Chondrocyte (in vitro differentiated cells): ENCODE measurements around the gene CDIPT. TPM values are rescaled to one million over a fixed set of nuclear protein-coding genes. Genes with fewer than 3 reads are reported as not detected.
"Not testable (repeated sequence)": the region's sequence is repeated elsewhere in the genome, so short reads cannot be mapped to it uniquely, and the experiment has no call there.

ENCODE experiments used
- DNase-seq: peaks from one replicate; pipeline ENCODE4 v3.0.0; 2021; ENCODE audit warnings: mixed read lengths, low spot score
- H3K27ac Mint-ChIP-seq: one replicate; pipeline ENCODE4 v1.8.0; 2021; ENCODE audit warnings: mild to moderate bottlenecking, moderate library complexity, mixed read lengths; ENCODE audit not compliant: unreplicated experiment
- H3K27me3 Mint-ChIP-seq: 2 replicates; pipeline ENCODE4 v1.8.0; 2021; ENCODE audit warnings: low read depth, mixed read lengths
- H3K36me3 Mint-ChIP-seq: 2 replicates; pipeline ENCODE4 v1.8.0; 2021; ENCODE audit warnings: low read depth, mixed read lengths
- H3K4me1 Mint-ChIP-seq: 2 replicates; pipeline ENCODE4 v1.8.0; 2021; ENCODE audit warnings: low read depth, mild to moderate bottlenecking, mixed read lengths
- H3K4me3 Mint-ChIP-seq: one replicate; pipeline ENCODE4 v1.8.0; 2021; ENCODE audit warnings: mild to moderate bottlenecking, moderate library complexity, mixed read lengths; ENCODE audit not compliant: unreplicated experiment
- H3K9me3 Mint-ChIP-seq: 2 replicates; pipeline ENCODE4 v1.8.0; 2021; ENCODE audit warnings: low read depth, mixed read lengths
- total RNA-seq: library from RNA; stranded (reverse); gene quantifications from 3 replicates; pipeline ENCODE4 v1.2.1, GENCODE V29; 2021
- TF ChIP-seq, protein P1 (sequence below): fragments of 200-600 bp; sonication (generic); IDR thresholded peaks from 2 replicates; pipeline ENCODE4 v1.5.0; 2021; ENCODE audit warnings: antibody characterized with exemption, mild to moderate bottlenecking, moderate library complexity

Gene CDIPT
- total RNA-seq, 1 donor from 2014 or later = 79.7 TPM

DNA sequence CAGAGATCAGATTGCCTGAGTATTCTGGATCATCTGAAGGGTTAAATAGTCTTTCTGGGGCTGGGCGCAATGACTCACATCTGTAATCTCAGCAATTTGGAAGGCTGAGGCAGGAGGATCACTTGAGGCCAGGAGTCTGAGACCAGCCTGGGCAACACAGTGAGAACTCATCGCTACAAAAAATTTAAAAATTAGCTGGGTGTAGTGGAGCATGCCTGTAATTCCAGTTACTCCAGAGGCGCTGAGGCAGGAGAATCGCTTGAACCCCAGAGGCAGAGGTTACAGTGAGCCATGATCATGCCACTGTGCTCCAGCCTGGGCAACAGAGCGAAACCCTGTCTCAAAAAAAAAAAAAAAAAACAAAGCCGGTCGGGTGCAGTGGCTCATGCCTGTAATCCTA is 27.1 kb downstream of the CDIPT start:
- H3K27ac Mint-ChIP-seq = no peak overlapping the region
- peaks cover 39% of the 10 kb centered on the region for H3K36me3 Mint-ChIP-seq
- H3K4me1 Mint-ChIP-seq = no peaks in the 10 kb centered on the region
- no peaks in the 10 kb centered on the region for H3K9me3 Mint-ChIP-seq
- no peaks in the 10 kb centered on the region for H3K27me3 Mint-ChIP-seq
- H3K4me3 Mint-ChIP-seq = no peak overlapping the region
- TF ChIP-seq, protein P1, sequence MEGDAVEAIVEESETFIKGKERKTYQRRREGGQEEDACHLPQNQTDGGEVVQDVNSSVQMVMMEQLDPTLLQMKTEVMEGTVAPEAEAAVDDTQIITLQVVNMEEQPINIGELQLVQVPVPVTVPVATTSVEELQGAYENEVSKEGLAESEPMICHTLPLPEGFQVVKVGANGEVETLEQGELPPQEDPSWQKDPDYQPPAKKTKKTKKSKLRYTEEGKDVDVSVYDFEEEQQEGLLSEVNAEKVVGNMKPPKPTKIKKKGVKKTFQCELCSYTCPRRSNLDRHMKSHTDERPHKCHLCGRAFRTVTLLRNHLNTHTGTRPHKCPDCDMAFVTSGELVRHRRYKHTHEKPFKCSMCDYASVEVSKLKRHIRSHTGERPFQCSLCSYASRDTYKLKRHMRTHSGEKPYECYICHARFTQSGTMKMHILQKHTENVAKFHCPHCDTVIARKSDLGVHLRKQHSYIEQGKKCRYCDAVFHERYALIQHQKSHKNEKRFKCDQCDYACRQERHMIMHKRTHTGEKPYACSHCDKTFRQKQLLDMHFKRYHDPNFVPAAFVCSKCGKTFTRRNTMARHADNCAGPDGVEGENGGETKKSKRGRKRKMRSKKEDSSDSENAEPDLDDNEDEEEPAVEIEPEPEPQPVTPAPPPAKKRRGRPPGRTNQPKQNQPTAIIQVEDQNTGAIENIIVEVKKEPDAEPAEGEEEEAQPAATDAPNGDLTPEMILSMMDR = no peak
- no peak for DNase-seq

DNA sequence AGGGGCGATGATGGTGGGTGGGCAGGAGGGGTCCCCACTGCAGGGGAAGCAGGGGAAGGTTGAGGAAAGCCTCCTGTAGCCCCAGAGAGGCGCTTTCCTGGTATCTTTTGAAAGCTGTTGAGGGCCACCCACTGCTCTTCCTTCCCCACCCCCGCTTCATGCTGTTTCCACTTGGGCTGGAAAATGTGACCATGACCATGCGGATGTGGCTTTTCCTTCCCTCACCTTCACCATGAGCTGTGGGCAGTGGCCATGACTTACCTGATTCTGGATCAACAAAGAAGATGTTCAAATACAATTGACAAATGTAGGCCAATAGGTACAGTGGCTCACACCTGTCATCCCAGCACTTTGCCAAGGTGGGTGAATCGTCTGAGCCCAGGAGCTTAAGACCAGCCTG is 28.9 kb downstream of the CDIPT start:
- Mint-ChIP-seq H3K4me3 (no peak overlapping the region), H3K27ac (no peak overlapping the region), H3K36me3 (peaks cover 31% of the 10 kb centered on the region), H3K9me3 (no peaks in the 10 kb centered on the region), H3K4me1 (no peaks in the 10 kb centered on the region), H3K27me3 (no peaks in the 10 kb centered on the region)
- DNase-seq = no peak
- TF ChIP-seq, protein P1 = no peak

DNA sequence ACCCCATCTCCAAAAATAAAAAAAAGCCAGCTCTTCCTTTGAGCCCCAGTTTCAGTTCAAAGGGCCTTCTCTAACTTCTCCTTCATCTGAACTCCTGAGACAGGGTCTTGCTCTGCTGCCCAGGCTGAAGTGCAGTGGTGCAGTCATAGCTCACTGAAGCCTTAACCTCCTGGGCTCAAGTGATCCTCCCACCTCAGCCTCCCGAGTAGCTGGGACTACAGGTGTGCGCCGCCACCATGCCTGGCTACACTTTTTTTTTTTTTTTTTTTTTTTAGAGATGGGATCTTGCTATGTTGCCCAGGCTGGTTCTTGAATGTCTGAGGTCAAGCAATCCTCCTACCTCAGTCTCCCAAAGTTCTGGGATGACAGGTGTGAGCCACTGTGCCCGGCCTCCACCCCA is 29.8 kb downstream of the CDIPT start:
- DNase-seq = not testable (repeated sequence)

DNA sequence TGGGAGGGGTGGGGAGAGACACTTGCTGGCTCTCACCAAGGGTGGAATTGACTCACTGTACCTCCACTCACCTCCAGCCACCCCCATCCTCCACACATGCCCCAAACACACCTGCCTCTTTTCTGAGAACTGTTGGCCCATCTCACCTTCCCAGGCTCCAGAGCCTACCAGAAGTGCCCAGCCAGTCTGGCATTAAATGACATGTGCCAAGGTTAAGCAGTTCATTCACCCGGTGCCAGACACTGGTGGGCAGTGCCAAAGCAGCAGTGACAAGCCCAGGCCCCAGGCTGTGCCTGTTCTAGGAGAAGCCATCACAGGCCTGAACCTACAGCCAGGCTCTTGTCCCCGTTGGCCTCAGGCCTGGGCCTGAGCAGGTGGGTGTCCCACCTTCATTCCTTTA is 31.5 kb downstream of the CDIPT start:
- H3K9me3 Mint-ChIP-seq = no peaks in the 10 kb centered on the region
- no peaks in the 10 kb centered on the region for H3K27me3 Mint-ChIP-seq
- H3K4me3 Mint-ChIP-seq = no peak overlapping the region
- peaks cover 22% of the 10 kb centered on the region for H3K36me3 Mint-ChIP-seq
- TF ChIP-seq, protein P1 = no peak
- no peak overlapping the region for H3K27ac Mint-ChIP-seq
- no peak for DNase-seq
- H3K4me1 Mint-ChIP-seq = peaks cover 9% of the 10 kb centered on the region

More for the DNA sequence above, 29.8 kb downstream of the CDIPT start:
- H3K9me3 Mint-ChIP-seq, H3K27me3 Mint-ChIP-seq, H3K4me1 Mint-ChIP-seq, H3K4me3 Mint-ChIP-seq, H3K27ac Mint-ChIP-seq: not testable (repeated sequence)
- H3K36me3 Mint-ChIP-seq = peaks cover 30% of the 10 kb centered on the region

DNA sequence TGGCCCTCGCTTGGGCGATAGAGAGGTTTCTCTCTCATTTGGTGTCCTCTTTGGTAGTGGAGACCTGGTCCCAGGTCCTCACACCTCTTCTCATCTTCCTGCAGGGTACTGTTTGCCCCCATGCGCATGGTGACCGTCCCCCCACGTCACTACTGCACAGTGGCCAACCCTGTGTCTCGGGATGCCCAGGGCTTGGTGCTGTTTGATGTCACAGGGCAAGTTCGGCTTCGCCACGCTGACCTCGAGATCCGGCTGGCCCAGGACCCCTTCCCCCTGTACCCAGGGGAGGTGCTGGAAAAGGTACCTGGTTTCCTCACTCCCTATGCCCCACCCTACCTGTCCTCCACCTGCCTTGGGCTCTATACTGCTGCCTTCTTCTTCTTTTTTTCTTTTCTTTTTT is 32.3 kb downstream of the CDIPT start:
- Mint-ChIP-seq H3K4me1 (peaks cover 10% of the 10 kb centered on the region), H3K27ac (no peak overlapping the region), H3K36me3 (peaks cover 20% of the 10 kb centered on the region), H3K4me3 (no peak overlapping the region), H3K27me3 (no peaks in the 10 kb centered on the region), H3K9me3 (no peaks in the 10 kb centered on the region)
- TF ChIP-seq, protein P1 = no peak
- DNase-seq = no peak

DNA sequence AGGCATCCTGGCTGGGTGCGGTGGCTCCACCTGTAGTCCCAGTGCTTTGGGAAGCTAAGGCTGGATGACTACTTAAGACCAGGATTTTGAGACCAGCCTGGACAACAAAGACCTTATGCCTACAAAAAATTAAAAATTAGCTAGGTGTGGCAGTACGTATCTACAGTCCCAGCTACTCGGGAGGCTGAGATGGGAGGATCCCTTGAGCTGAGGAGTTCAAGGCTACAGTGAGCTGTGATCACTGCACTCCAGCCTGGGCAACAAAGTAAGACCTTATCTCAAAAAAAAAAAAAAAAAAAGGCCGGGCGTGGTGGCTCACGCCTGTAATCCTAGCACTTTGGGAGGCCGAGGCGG is 36.7 kb downstream of the CDIPT start:
- Mint-ChIP-seq H3K4me1 (peaks cover 51% of the 10 kb centered on the region), H3K27me3 (no peaks in the 10 kb centered on the region), H3K27ac (no peak overlapping the region), H3K36me3 (peaks cover 3% of the 10 kb centered on the region), H3K4me3 (no peak overlapping the region), H3K9me3 (no peaks in the 10 kb centered on the region)
- no peak for DNase-seq
- TF ChIP-seq, protein P1 = no peak
